Upper lobe of left lung (tissue), 4 donors: ENCODE results near the gene CAPN9.

ENCODE experiments used
- POLR2A ChIP-seq, 4 donors: fragments of 450-650 bp; IDR thresholded peaks; one replicate each; pipeline ENCODE4 v1.5.1; 2016 to 2017; ENCODE audit warnings: antibody characterized with exemption in 4 of 4, mild to moderate bottlenecking in 2 of 4
- POLR2AphosphoS5 ChIP-seq, 2 donors: sonication (generic); formaldehyde crosslinking; IDR thresholded peaks; one replicate each; pipeline ENCODE4 v1.5.1; 2017; ENCODE audit warnings: antibody characterized with exemption in 2 of 2

DNA sequence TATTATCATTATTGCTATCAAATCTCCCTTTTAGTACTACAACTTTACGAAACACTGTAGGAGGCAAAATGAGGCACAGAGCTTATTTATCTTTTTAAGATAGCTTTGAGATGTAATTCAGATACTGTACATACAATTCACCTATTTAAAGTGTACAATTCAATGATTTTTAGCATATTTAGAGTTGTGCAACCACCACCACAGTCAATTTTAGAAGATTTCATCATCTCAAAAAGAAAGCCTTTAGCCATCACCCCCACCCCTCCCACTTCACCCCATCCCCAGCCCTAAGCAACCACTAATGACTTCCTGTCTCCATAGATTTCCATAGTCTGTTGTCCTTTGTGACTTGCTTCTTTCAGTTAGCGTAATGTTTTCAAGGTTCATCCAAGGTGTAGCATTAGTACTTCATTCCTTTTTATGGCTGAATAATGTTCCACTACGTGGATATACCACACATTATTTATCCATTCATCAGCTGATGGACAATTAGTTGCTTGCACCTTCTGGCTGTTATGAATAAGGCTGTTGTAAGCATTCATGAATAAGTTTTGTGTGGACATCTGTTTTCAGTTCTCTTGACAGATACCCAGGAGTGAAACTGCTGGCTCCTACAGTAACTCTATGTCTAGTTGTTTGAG lies 9.4 kb upstream of the CAPN9 start:
- TF ChIP-seq POLR2AphosphoS5 (IDR thresholded peaks at IDR 0.05) (no peak), POLR2A (IDR thresholded peaks at IDR 0.05) (no peak)
